ENCODE results near the gene MYO3B. TPM values are rescaled to one million over a fixed set of nuclear protein-coding genes. Genes with fewer than 3 reads are reported as not detected.

MYO3B gene
- total and polyA plus RNA-seq, 2 donors from 2014 or later: 3.5 to 6.4 TPM

DNA sequence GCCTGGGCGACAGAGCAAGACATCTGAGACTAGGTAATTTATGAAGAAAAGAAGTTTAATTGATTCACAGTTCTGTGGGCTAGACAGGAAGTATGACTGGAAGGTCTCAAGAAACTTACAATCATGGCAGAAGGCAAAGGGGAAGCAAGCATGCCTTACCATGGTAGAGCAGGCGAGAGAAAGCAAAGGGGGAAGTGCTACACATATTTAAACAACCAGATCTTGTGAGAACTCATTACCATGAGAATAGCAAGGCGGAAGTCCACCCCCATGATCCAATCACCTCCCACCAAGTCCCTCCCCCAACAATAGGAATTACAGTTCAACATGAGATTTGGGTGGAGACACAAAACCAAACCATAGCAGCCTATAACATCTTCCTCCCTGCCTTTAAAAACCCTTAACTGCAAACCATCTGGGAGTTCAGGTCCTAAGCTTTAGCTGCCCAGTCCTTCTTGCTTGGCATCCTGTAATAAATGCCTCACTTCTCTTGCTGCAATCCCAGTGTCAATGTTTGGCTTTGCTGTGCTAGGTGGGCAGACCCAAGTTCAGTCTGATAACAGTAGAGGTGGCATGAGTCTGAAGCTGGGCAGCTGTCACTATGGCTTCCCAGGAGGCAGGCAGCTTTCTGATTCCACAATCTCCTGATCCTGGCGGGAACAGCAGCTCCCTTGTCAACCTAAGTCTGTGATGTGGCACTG is 526.0 kb downstream of the MYO3B start:
- H3K27ac ChIP-seq (ENCODE audit: low read depth in 2 of 2, low read length in 2 of 2): no peak overlapping the region
- H3K27me3 ChIP-seq (ENCODE audit: control insufficient read depth, insufficient read depth, low read length): no peaks in the 10 kb centered on the region
- no peaks in the 10 kb centered on the region for H3K9me3 ChIP-seq (ENCODE audit: control insufficient read depth in 2 of 3, insufficient read depth in 1 of 3, low read length in 3 of 3)
- no peak overlapping the region for H3K9ac ChIP-seq (ENCODE audit: low read length in 3 of 3)
- FAIRE-seq: no peak
- no peaks in the 10 kb centered on the region for H3K4me1 ChIP-seq (ENCODE audit: control insufficient read depth in 2 of 3, insufficient read depth in 2 of 3, low read depth in 1 of 3, low read length in 3 of 3)
- peak in 2 of 5 donors; percentile 26 to 34 for DNase-seq
- intact Hi-C loops (cut with DNase I): no loop called here
- TF ChIP-seq, protein P1, sequence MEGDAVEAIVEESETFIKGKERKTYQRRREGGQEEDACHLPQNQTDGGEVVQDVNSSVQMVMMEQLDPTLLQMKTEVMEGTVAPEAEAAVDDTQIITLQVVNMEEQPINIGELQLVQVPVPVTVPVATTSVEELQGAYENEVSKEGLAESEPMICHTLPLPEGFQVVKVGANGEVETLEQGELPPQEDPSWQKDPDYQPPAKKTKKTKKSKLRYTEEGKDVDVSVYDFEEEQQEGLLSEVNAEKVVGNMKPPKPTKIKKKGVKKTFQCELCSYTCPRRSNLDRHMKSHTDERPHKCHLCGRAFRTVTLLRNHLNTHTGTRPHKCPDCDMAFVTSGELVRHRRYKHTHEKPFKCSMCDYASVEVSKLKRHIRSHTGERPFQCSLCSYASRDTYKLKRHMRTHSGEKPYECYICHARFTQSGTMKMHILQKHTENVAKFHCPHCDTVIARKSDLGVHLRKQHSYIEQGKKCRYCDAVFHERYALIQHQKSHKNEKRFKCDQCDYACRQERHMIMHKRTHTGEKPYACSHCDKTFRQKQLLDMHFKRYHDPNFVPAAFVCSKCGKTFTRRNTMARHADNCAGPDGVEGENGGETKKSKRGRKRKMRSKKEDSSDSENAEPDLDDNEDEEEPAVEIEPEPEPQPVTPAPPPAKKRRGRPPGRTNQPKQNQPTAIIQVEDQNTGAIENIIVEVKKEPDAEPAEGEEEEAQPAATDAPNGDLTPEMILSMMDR (IDR thresholded peaks at IDR 0.05; ENCODE audit: borderline replicate concordance, extremely low read depth, insufficient read depth): no peak
- no peaks in the 10 kb centered on the region for H3K36me3 ChIP-seq (ENCODE audit: control insufficient read depth in 2 of 3, insufficient read depth in 3 of 3, low read length in 3 of 3)
- no peak overlapping the region for H3K4me3 ChIP-seq (ENCODE audit: low read length in 3 of 3)
